ENCODE measurements around the gene SPON1. TPM values are rescaled to one million over a fixed set of nuclear protein-coding genes. Genes with fewer than 3 reads are reported as not detected.
A peak's percentile ranks its signal among the peaks of the same experiment; 100 is the strongest.

The SPON1 gene
- total RNA-seq, 1 experiment from 2014 or later, result 6.4 TPM

DNA sequence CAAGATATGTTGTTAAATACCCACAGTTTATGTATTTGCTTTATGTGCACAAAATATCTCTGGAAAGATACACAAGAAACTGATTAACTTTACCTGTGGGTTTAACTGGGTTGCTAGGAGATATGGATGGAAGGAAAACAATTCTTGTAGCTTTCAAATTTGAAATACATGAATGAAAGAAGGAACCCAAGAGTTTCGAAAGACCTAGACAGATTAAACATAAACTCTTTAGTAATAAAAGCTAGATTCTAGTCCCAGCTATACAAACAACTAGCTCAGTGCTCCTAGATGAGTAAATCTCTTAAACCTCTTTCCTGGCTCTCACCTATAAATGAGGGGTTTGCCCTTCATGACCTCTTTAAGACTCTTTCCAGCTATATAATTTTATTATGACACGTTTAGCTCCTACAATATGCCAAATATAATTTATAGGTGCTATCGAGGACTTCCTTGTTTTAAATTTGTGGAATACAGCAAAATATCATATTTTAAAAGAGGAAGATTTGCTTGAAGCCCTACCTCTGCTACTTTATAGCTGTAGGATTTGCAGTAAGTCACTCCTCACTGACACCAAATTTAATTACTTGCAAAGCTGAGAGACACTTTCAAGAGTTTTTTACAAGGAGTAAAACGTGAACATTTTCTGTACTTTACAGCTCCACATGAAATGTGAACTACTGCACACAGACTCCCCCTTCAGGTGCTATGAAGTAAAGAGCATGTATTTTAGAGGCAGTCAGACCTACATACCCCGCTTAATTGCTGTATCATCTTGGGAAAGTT is 345.8 kb downstream of the SPON1 start:
- Mint-ChIP-seq H3K27ac (peak overlapping the region; percentile 28; the same call in 1 of the 2 replicates), H3K27me3 (ENCODE audit: low read depth) (no peaks in the 10 kb centered on the region), H3K4me3 (no peak overlapping the region), H3K9me3 (no peaks in the 10 kb centered on the region), H3K36me3 (no peaks in the 10 kb centered on the region), H3K4me1 (peaks cover 52% of the 10 kb centered on the region)
- CTCF ChIA-PET, result interaction anchor here (0.6 to 2.5 kb wide), 25 partner anchors 9 to 147 kb away, joined by 3 to 22 read pairs (median 5); no protein-coding TSS in a partner anchor
- no peak for TF ChIP-seq CBFB (CRISPR knock-in tag; IDR thresholded peaks at IDR 0.05; ENCODE audit: low read depth)
- TF ChIP-seq, protein P1, sequence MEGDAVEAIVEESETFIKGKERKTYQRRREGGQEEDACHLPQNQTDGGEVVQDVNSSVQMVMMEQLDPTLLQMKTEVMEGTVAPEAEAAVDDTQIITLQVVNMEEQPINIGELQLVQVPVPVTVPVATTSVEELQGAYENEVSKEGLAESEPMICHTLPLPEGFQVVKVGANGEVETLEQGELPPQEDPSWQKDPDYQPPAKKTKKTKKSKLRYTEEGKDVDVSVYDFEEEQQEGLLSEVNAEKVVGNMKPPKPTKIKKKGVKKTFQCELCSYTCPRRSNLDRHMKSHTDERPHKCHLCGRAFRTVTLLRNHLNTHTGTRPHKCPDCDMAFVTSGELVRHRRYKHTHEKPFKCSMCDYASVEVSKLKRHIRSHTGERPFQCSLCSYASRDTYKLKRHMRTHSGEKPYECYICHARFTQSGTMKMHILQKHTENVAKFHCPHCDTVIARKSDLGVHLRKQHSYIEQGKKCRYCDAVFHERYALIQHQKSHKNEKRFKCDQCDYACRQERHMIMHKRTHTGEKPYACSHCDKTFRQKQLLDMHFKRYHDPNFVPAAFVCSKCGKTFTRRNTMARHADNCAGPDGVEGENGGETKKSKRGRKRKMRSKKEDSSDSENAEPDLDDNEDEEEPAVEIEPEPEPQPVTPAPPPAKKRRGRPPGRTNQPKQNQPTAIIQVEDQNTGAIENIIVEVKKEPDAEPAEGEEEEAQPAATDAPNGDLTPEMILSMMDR (IDR thresholded peaks at IDR 0.05), result peak; percentile 38; the same call in 1 of the 2 replicates
- POLR2A ChIA-PET, result interaction anchor here (1.5 kb wide), 1 partner anchor 50 kb away, joined by 4 read pairs; no protein-coding TSS in a partner anchor
- DNase-seq (ENCODE audit: low spot score) (no peak), ATAC-seq (peak; percentile 41)

GRCh38 chr11:14308897-14309387 is 346.4 kb downstream of the SPON1 start:
- ATAC-seq (no peak), DNase-seq (ENCODE audit: low spot score) (no peak)
- CTCF ChIA-PET, result interaction anchor here (0.9 to 2.5 kb wide), 16 partner anchors 9 to 113 kb away, joined by 3 to 22 read pairs (median 6); no protein-coding TSS in a partner anchor
- TF ChIP-seq, protein P1 (IDR thresholded peaks at IDR 0.05), result 0 out of 2 replicates have a peak, but pooled peaks have one; percentile 20
- TF ChIP-seq NFATC4 (CRISPR knock-in tag; IDR thresholded peaks at IDR 0.05) (no peak), ZNF219 (CRISPR knock-in tag; IDR thresholded peaks at IDR 0.05; ENCODE audit: borderline replicate concordance) (no peak)
- Mint-ChIP-seq H3K36me3 (no peaks in the 10 kb centered on the region), H3K9me3 (no peaks in the 10 kb centered on the region), H3K4me3 (no peak overlapping the region), H3K27ac (no peak overlapping the region), H3K27me3 (ENCODE audit: low read depth) (no peaks in the 10 kb centered on the region), H3K4me1 (peaks cover 51% of the 10 kb centered on the region)
- POLR2A ChIA-PET, result interaction anchor here (1.5 kb wide), 1 partner anchor 49 kb away, joined by 4 read pairs; no protein-coding TSS in a partner anchor

GRCh38 chr11:14309425-14310192 is 347.1 kb downstream of the SPON1 start:
- Mint-ChIP-seq H3K27ac (no peak overlapping the region), H3K9me3 (no peaks in the 10 kb centered on the region), H3K36me3 (no peaks in the 10 kb centered on the region), H3K4me3 (no peak overlapping the region), H3K27me3 (ENCODE audit: low read depth) (no peaks in the 10 kb centered on the region), H3K4me1 (peaks cover 50% of the 10 kb centered on the region)
- ATAC-seq (no peak), DNase-seq (ENCODE audit: low spot score) (no peak)
- ChIA-PET POLR2A (no interaction called here), CTCF (interaction anchor here (2.1 to 2.5 kb wide), 5 partner anchors 9 to 145 kb away, joined by 6 to 22 read pairs (median 11); no protein-coding TSS in a partner anchor)
- no peak for TF ChIP-seq MYBL2 (CRISPR knock-in tag; IDR thresholded peaks at IDR 0.05)
- no peak for TF ChIP-seq ARID4B (CRISPR knock-in tag; IDR thresholded peaks at IDR 0.05; ENCODE audit: borderline replicate concordance)
- no peak for TF ChIP-seq E2F5 (CRISPR knock-in tag; IDR thresholded peaks at IDR 0.05)
- no peak for TF ChIP-seq PRRX2 (CRISPR knock-in tag; IDR thresholded peaks at IDR 0.05)
- TF ChIP-seq GABPB1 (CRISPR knock-in tag; IDR thresholded peaks at IDR 0.05), result no peak
- no peak for TF ChIP-seq PREB (CRISPR knock-in tag; IDR thresholded peaks at IDR 0.05; ENCODE audit: borderline replicate concordance)
- TF ChIP-seq CREB1 (CRISPR knock-in tag; IDR thresholded peaks at IDR 0.05), result no peak
- no peak for TF ChIP-seq KAT7 (CRISPR knock-in tag; IDR thresholded peaks at IDR 0.05; ENCODE audit: borderline replicate concordance)
